Muscle of arm (tissue), 14 donors: ENCODE results near the gene SV2C. TPM values are rescaled to one million over a fixed set of nuclear protein-coding genes. Genes with fewer than 3 reads are reported as not detected.
"Not testable (repeated sequence)": the region's sequence is repeated elsewhere in the genome, so short reads cannot be mapped to it uniquely, and the experiment has no call there.

Experiments used
- DNase-seq: peaks from one replicate; pipeline ENCODE4 v3.0.0-alpha.2; 2013
- long read RNA-seq, 11 donors: transcript quantifications; one replicate each; lab custom pipeline, GENCODE V29; 2026
- polyA plus RNA-seq, 12 donors: library from polyadenylated mRNA; unstranded; fragments of 120-200 nt; gene quantifications; one replicate each; pipeline ENCODE4 v1.2.1, GENCODE V29; 2013; ENCODE audit not compliant: insufficient read length in 12 of 12

Gene SV2C
- polyA plus RNA-seq: under 1 TPM in 6 of 12 donors, not detected in 6; 0.03 to 0.45 (median 0.17) TPM
- long read RNA-seq, donor 1: 0 reads
- long read RNA-seq, donor 2: 0 reads
- long read RNA-seq, donor 3: 0 reads
- long read RNA-seq, donor 4: 0 reads
- long read RNA-seq, donor 5: 0 reads
- long read RNA-seq, donor 6: 0 reads
- long read RNA-seq, donor 7: 0 reads
- long read RNA-seq, donor 8: 0 reads
- long read RNA-seq, donor 9: 0 reads
- long read RNA-seq, donor 10: 0 reads
- long read RNA-seq, donor 11: 0 reads

GRCh38 chr5:76082772-76083554 lies at the start of gene SV2C:
TSS of gene SV2C (plus strand) at chr5:76083383. CDS start at chr5:76131751, 48,368 bp downstream.
- no peak for DNase-seq

GRCh38 chr5:76037736-76038151 lies 45.4 kb upstream of the SV2C start:
- DNase-seq: not testable (repeated sequence)

- DNase-seq: no peak
Measured at GRCh38 chr5:76038212-76038611, 45.0 kb upstream of the SV2C start.

GRCh38 chr5:76040806-76041205 lies 42.4 kb upstream of the SV2C start:
- DNase-seq: no peak

- DNase-seq: no peak
Measured at GRCh38 chr5:76041863-76042262, 41.3 kb upstream of the SV2C start.

GRCh38 chr5:76046741-76047140 lies 36.4 kb upstream of the SV2C start:
- no peak for DNase-seq

- no peak for DNase-seq
Measured at GRCh38 chr5:76050134-76050533, 33.0 kb upstream of the SV2C start.

- DNase-seq: no peak
Measured at GRCh38 chr5:76062502-76063041, 20.6 kb upstream of the SV2C start.

- no peak for DNase-seq
Measured at GRCh38 chr5:76065258-76065657, 17.9 kb upstream of the SV2C start.

GRCh38 chr5:76069061-76069735 lies 14.0 kb upstream of the SV2C start:
- no peak for DNase-seq

GRCh38 chr5:76074487-76075065 lies 8.6 kb upstream of the SV2C start:
- no peak for DNase-seq

GRCh38 chr5:76081811-76082771 lies 1.1 kb upstream of the SV2C start:
- no peak for DNase-seq

GRCh38 chr5:76083555-76084495 lies 642 bp downstream of the SV2C start:
- DNase-seq: no peak

- DNase-seq: no peak
Measured at GRCh38 chr5:76084496-76085242, 1.5 kb downstream of the SV2C start.

- DNase-seq: no peak
Measured at GRCh38 chr5:76085243-76085579, 2.0 kb downstream of the SV2C start.

- DNase-seq: no peak
Measured at GRCh38 chr5:76086095-76086494, 2.9 kb downstream of the SV2C start.

GRCh38 chr5:76089156-76089555 lies 6.0 kb downstream of the SV2C start:
- DNase-seq: not testable (repeated sequence)

GRCh38 chr5:76091351-76091750 lies 8.2 kb downstream of the SV2C start:
- DNase-seq: no peak

GRCh38 chr5:76099286-76099702 lies 16.1 kb downstream of the SV2C start:
- DNase-seq: no peak
